Measurements from ENCODE around the gene BCAP31.
A peak's percentile ranks its signal among the peaks of the same experiment; 100 is the strongest.

DNA sequence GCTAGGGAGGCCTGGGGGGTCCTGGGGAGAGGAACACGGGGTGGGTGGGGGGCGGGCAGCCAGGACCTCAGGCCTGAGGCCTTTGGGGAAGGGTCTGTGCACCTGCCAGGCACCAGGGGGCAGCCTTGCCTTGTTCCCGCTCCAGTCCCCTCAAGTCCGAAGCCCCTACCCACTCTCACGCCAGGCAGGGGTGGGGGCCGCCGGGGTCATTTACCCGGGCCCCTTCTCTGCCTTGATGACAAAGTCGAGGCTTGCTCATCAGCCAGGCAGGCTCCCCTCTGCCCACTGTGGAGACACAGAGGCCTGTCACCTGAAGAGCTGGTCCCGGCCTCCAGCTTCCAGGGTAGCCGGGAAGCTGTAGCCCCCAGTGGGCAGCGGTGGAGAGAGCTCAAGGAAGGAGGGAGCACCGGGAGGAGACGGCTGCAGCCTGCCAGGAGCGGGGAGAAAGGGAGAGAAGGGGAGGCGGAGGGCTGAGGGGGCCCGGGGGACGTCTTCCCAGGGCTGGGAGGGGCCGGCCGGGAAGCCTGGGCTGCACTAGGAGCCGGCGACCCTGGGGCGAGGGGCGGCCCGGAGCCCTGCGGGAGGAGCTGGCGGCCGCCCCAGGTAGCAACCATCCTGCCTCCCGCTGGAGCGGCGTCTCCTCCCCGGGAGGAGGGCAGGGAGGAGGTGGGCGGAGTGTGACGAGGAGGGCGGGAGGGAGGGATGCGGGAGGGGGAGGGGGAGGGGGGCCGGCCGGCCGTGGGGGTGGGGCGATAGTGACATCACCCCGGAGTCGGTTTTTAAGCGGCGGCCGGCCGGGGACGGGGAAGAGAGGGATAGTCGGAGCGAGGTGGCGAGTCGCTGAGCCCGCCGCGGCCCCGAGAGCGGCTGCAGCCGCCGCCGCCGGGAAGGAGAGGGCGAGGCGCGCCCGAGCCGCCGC is 36.8 kb downstream of the BCAP31 start, which contains the start of gene SLC6A8:
- TF ChIP-seq, protein P1, sequence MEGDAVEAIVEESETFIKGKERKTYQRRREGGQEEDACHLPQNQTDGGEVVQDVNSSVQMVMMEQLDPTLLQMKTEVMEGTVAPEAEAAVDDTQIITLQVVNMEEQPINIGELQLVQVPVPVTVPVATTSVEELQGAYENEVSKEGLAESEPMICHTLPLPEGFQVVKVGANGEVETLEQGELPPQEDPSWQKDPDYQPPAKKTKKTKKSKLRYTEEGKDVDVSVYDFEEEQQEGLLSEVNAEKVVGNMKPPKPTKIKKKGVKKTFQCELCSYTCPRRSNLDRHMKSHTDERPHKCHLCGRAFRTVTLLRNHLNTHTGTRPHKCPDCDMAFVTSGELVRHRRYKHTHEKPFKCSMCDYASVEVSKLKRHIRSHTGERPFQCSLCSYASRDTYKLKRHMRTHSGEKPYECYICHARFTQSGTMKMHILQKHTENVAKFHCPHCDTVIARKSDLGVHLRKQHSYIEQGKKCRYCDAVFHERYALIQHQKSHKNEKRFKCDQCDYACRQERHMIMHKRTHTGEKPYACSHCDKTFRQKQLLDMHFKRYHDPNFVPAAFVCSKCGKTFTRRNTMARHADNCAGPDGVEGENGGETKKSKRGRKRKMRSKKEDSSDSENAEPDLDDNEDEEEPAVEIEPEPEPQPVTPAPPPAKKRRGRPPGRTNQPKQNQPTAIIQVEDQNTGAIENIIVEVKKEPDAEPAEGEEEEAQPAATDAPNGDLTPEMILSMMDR (conservative IDR thresholded peaks at IDR 0.05; ENCODE audit: low read depth, low read length) = peak; percentile 32; the same call in 1 of the 2 replicates
- no peak for TF ChIP-seq EZH2 (IDR thresholded peaks at IDR 0.05; ENCODE audit: borderline replicate concordance, low read depth, low read length, poor library complexity, severe bottlenecking)
